Neural cell (in vitro differentiated cells): Measurements from ENCODE around the gene SLC43A3. TPM values are rescaled to one million over a fixed set of nuclear protein-coding genes. Genes with fewer than 3 reads are reported as not detected.

Source experiments
- H2AFZ ChIP-seq: fragments of 200-600, 300-800 bp; sonication (generic), shearing (Covaris generic); 2 replicates; pipeline ENCODE4 v1.6.0; 2014; ENCODE audit warnings: low read depth, mild to moderate bottlenecking, antibody characterized with exemption, low read length, moderate library complexity
- H3F3A ChIP-seq: fragments of 200-600 bp; shearing (Covaris generic); 2 replicates; pipeline ENCODE4 v1.6.1; 2016; ENCODE audit warnings: mild to moderate bottlenecking, moderate library complexity, mixed read lengths, antibody characterized with exemption, low read length; ENCODE audit not compliant: insufficient read depth, poor library complexity, severe bottlenecking
- H3K27ac ChIP-seq: fragments of 200-600, 300-800 bp; sonication (generic), shearing (Covaris generic); 2 replicates; pipeline ENCODE4 v1.5.1; 2014; ENCODE audit warnings: mild to moderate bottlenecking, low read length, moderate library complexity
- H3K27me3 ChIP-seq: fragments of 300-800, 200-600 bp; sonication (generic), shearing (Covaris generic); 2 replicates; pipeline ENCODE4 v1.6.0; 2014; ENCODE audit warnings: mild to moderate bottlenecking, low read depth, low read length, moderate library complexity; ENCODE audit not compliant: insufficient read depth
- H3K36me3 ChIP-seq: fragments of 300-800, 200-600 bp; sonication (generic), shearing (Covaris generic); 2 replicates; pipeline ENCODE4 v1.5.1; 2014; ENCODE audit warnings: mild to moderate bottlenecking, antibody characterized with exemption, low read length, moderate library complexity; ENCODE audit not compliant: insufficient read depth
- H3K4me2 ChIP-seq: fragments of 300-800, 200-600 bp; sonication (generic), shearing (Covaris generic); 2 replicates; pipeline ENCODE4 v1.6.0; 2014; ENCODE audit warnings: mild to moderate bottlenecking, low read length
- H3K4me3 ChIP-seq: fragments of 300-800, 200-600 bp; sonication (generic), shearing (Covaris generic); 2 replicates; pipeline ENCODE4 v1.5.1; 2014; ENCODE audit warnings: mild to moderate bottlenecking, low read length, moderate library complexity
- H3K79me2 ChIP-seq: fragments of 200-600 bp; shearing (Covaris generic); replicated peaks from 2 replicates; pipeline ENCODE4 v1.6.0; 2014; ENCODE audit warnings: mild to moderate bottlenecking, low read length, moderate library complexity; ENCODE audit not compliant: insufficient read depth
- H3K9ac ChIP-seq: fragments of 300-800, 200-600 bp; sonication (generic), shearing (Covaris generic); 2 replicates; pipeline ENCODE4 v1.6.1; 2016; ENCODE audit warnings: mild to moderate bottlenecking, low read length, mixed read lengths
- H3K9me2 ChIP-seq: fragments of 200-600 bp; shearing (Covaris generic); 2 replicates; pipeline ENCODE4 v1.6.1; 2016; ENCODE audit warnings: mild to moderate bottlenecking, low read length, mixed read lengths; ENCODE audit not compliant: insufficient read depth
- H3K9me3 ChIP-seq: fragments of 200-600, 300-800 bp; sonication (generic), shearing (Covaris generic); 2 replicates; pipeline ENCODE4 v1.6.1; 2016; ENCODE audit warnings: mild to moderate bottlenecking, mixed run types, low read length, moderate library complexity, mixed read lengths
- H4K20me1 ChIP-seq: fragments of 200-600 bp; shearing (Covaris generic); 2 replicates; pipeline ENCODE4 v1.6.1; 2016; ENCODE audit warnings: mild to moderate bottlenecking, mixed run types; ENCODE audit not compliant: insufficient read depth
- CTCF ChIP-seq: fragments of 450-650 bp; IDR thresholded peaks from 2 replicates; pipeline ENCODE4 v1.5.1; 2014; ENCODE audit warnings: antibody characterized with exemption, mild to moderate bottlenecking, moderate library complexity; ENCODE audit not compliant: poor library complexity, severe bottlenecking
- EP300 ChIP-seq: fragments of 450-650 bp; conservative IDR thresholded peaks from 2 replicates; pipeline ENCODE4 v1.6.1; 2014; ENCODE audit warnings: antibody characterized with exemption, mild to moderate bottlenecking, moderate library complexity; ENCODE audit not compliant: poor library complexity, severe bottlenecking
- EZH2 ChIP-seq: fragments of 200-600, 300-800 bp; shearing (Covaris generic), sonication (generic); IDR thresholded peaks from 2 replicates; pipeline ENCODE4 v1.6.1; 2014; ENCODE audit warnings: antibody characterized with exemption, low read length, borderline replicate concordance, mild to moderate bottlenecking; ENCODE audit not compliant: insufficient read depth, poor library complexity, severe bottlenecking
- MXI1 ChIP-seq: fragments of 450-650 bp; conservative IDR thresholded peaks from 2 replicates; pipeline ENCODE4 v1.6.1; 2014; ENCODE audit warnings: antibody characterized with exemption, mild to moderate bottlenecking; ENCODE audit not compliant: poor library complexity, severe bottlenecking
- POLR2AphosphoS5 ChIP-seq: IDR thresholded peaks from 2 replicates; pipeline ENCODE4 v1.6.1; 2012
- RAD21 ChIP-seq: fragments of 450-650 bp; conservative IDR thresholded peaks from 2 replicates; pipeline ENCODE4 v1.6.1; 2014; ENCODE audit warnings: antibody characterized with exemption, mild to moderate bottlenecking, moderate library complexity
- REST ChIP-seq: IDR thresholded peaks from 2 replicates; pipeline ENCODE4 v1.6.1; 2012; ENCODE audit warnings: borderline replicate concordance
- SMC3 ChIP-seq: fragments of 450-650 bp; conservative IDR thresholded peaks from 2 replicates; pipeline ENCODE4 v1.6.1; 2014; ENCODE audit warnings: antibody characterized with exemption, mild to moderate bottlenecking, moderate library complexity; ENCODE audit not compliant: poor library complexity
- TAF1 ChIP-seq: IDR thresholded peaks from 2 replicates; pipeline ENCODE4 v1.6.1; 2012; ENCODE audit warnings: low read depth
- polyA plus RNA-seq: library from polyadenylated mRNA; depleted of rRNA; stranded (reverse); fragments of >200 nt; gene quantifications from 2 replicates; pipeline ENCODE4 v1.2.3, GENCODE V29; 2014

The SLC43A3 gene
- polyA plus RNA-seq, 1 donor from 2014 or later: 0.33 TPM

GRCh38 chr11:57359896-57360690 lies 66.8 kb downstream of the SLC43A3 start:
- Histone ChIP-seq H3K27me3 (no peaks in the 10 kb centered on the region), H3K79me2 (no peaks in the 10 kb centered on the region), H4K20me1 (no peaks in the 10 kb centered on the region), H3K4me3 (no peak overlapping the region), H3K27ac (no peak overlapping the region), H3K9me3 (no peaks in the 10 kb centered on the region), H3K4me2 (no peak overlapping the region), H2AFZ (no peak overlapping the region), H3F3A (no peaks in the 10 kb centered on the region), H3K36me3 (no peaks in the 10 kb centered on the region), H3K9me2 (no peaks in the 10 kb centered on the region), H3K9ac (no peak overlapping the region)
- TF ChIP-seq CTCF (no peak), REST (no peak), SMC3 (no peak), MXI1 (no peak), POLR2AphosphoS5 (no peak), TAF1 (no peak), RAD21 (no peak), EZH2 (no peak), EP300 (no peak)

- Histone ChIP-seq H3F3A (no peaks in the 10 kb centered on the region), H3K9me2 (no peaks in the 10 kb centered on the region), H3K4me2 (no peak overlapping the region), H3K4me3 (no peak overlapping the region), H3K9me3 (no peaks in the 10 kb centered on the region), H4K20me1 (no peaks in the 10 kb centered on the region), H3K9ac (no peak overlapping the region), H3K27ac (no peak overlapping the region), H3K36me3 (no peaks in the 10 kb centered on the region), H2AFZ (no peak overlapping the region), H3K27me3 (no peaks in the 10 kb centered on the region), H3K79me2 (no peaks in the 10 kb centered on the region)
- TF ChIP-seq EP300: no peak
- no peak for TF ChIP-seq MXI1
- no peak for TF ChIP-seq RAD21
- TF ChIP-seq SMC3: no peak
- TF ChIP-seq TAF1: no peak
- TF ChIP-seq EZH2: no peak
- no peak for TF ChIP-seq REST
These were observed 67.5 kb downstream of the SLC43A3 start for GRCh38 chr11:57359396-57359795.
